GM18520 (cell line): ENCODE results near the gene BAG3.
"Not testable (repeated sequence)": the region's sequence is repeated elsewhere in the genome, so short reads cannot be mapped to it uniquely, and the experiment has no call there.

Source experiments
- ATAC-seq: cut with Tn5 transposase; IDR thresholded peaks from one replicate; pipeline ENCODE4 v1.9.1; 2021; ENCODE audit not compliant: unreplicated experiment

The BAG3 gene

GRCh38 chr10:119689016-119689580, 37.9 kb downstream of the BAG3 start:
- no peak for ATAC-seq

- no peak for ATAC-seq
Observed at GRCh38 chr10:119691726-119692125, 40.5 kb downstream of the BAG3 start.

GRCh38 chr10:119693262-119693957, 42.2 kb downstream of the BAG3 start:
- no peak for ATAC-seq

GRCh38 chr10:119694608-119695007, 43.4 kb downstream of the BAG3 start:
- no peak for ATAC-seq

GRCh38 chr10:119700321-119700954, 49.3 kb downstream of the BAG3 start:
- ATAC-seq, result peak; percentile 38

- no peak for ATAC-seq
Observed at GRCh38 chr10:119701861-119702260, 50.7 kb downstream of the BAG3 start.

- no peak for ATAC-seq
Observed at GRCh38 chr10:119702583-119702982, 51.4 kb downstream of the BAG3 start.

GRCh38 chr10:119703903-119704508, 52.8 kb downstream of the BAG3 start:
- ATAC-seq, result no peak

GRCh38 chr10:119705434-119705831, 54.3 kb downstream of the BAG3 start:
- ATAC-seq, result peak; percentile 50

- no peak for ATAC-seq
Observed at GRCh38 chr10:119706521-119707278, 55.5 kb downstream of the BAG3 start.

- not testable (repeated sequence) for ATAC-seq
Observed at GRCh38 chr10:119707331-119707730, 56.2 kb downstream of the BAG3 start.

GRCh38 chr10:119710935-119711334, 59.8 kb downstream of the BAG3 start:
- ATAC-seq, result not testable (repeated sequence)

GRCh38 chr10:119713744-119714483, 62.7 kb downstream of the BAG3 start:
- ATAC-seq, result no peak

GRCh38 chr10:119714484-119714816, 63.3 kb downstream of the BAG3 start:
- ATAC-seq, result no peak

- ATAC-seq, result no peak
Observed at GRCh38 chr10:119715628-119716505, 64.7 kb downstream of the BAG3 start.

GRCh38 chr10:119723161-119723560, 72.0 kb downstream of the BAG3 start:
- no peak for ATAC-seq

GRCh38 chr10:119723624-119724023, 72.4 kb downstream of the BAG3 start:
- no peak for ATAC-seq

- ATAC-seq, result no peak
Observed at GRCh38 chr10:119724593-119725516, 73.7 kb downstream of the BAG3 start.

- no peak for ATAC-seq
Observed at GRCh38 chr10:119725517-119725827, 74.3 kb downstream of the BAG3 start.
